Osteocyte (in vitro differentiated cells): Measurements from ENCODE around the gene C1orf56. TPM values are rescaled to one million over a fixed set of nuclear protein-coding genes. Genes with fewer than 3 reads are reported as not detected.

Experiments used
- DNase-seq: peaks from one replicate; pipeline ENCODE4 v3.0.0; 2021; ENCODE audit warnings: mixed read lengths; ENCODE audit not compliant: unreplicated experiment; ENCODE audit errors: extremely low spot score
- H3K27ac Mint-ChIP-seq: one replicate; pipeline ENCODE4 v1.8.0; 2021; ENCODE audit warnings: mild to moderate bottlenecking, mixed read lengths; ENCODE audit not compliant: unreplicated experiment
- H3K27me3 Mint-ChIP-seq: one replicate; pipeline ENCODE4 v1.8.0; 2021; ENCODE audit warnings: mixed read lengths; ENCODE audit not compliant: unreplicated experiment
- H3K36me3 Mint-ChIP-seq: one replicate; pipeline ENCODE4 v1.8.0; 2021; ENCODE audit warnings: mixed read lengths; ENCODE audit not compliant: unreplicated experiment
- H3K4me1 Mint-ChIP-seq: one replicate; pipeline ENCODE4 v1.8.0; 2021; ENCODE audit warnings: mixed read lengths; ENCODE audit not compliant: unreplicated experiment
- H3K4me3 Mint-ChIP-seq: one replicate; pipeline ENCODE4 v1.8.0; 2021; ENCODE audit warnings: mild to moderate bottlenecking, moderate library complexity, mixed read lengths; ENCODE audit not compliant: unreplicated experiment
- H3K9me3 Mint-ChIP-seq: one replicate; pipeline ENCODE4 v1.8.0; 2021; ENCODE audit warnings: mixed read lengths; ENCODE audit not compliant: unreplicated experiment
- total RNA-seq: library from RNA; stranded (reverse); gene quantifications from 2 replicates; pipeline ENCODE4 v1.2.1, GENCODE V29; 2021
- TF ChIP-seq, protein P1 (sequence below): fragments of 200-600 bp; sonication (generic); IDR thresholded peaks from 2 replicates; pipeline ENCODE4 v1.5.0; 2021; ENCODE audit warnings: antibody characterized with exemption, mild to moderate bottlenecking, moderate library complexity

The C1orf56 gene
- total RNA-seq, 1 donor from 2014 or later: 5.2 TPM

DNA sequence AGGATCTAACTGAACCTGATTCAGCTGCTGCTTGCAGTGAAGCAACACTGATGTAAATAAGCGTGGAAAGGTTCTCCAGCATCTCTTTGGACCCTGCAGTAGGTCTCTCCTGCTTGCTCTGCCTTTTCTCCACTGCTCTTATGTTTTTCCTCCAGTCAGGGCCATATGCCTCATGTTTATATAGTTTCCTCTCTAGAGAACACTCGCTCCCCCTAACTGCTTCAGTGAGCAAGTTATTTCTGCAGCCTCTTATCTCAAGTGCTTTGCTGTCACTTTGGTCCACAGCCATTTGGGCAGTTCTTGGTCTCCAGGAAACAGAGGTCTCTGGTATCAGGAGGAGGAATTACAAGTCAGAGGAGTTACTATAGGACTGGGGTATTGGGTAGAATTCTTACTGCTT lies 34.0 kb upstream of the C1orf56 start:
- peaks cover 18% of the 10 kb centered on the region for H3K4me1 Mint-ChIP-seq
- DNase-seq: no peak
- H3K9me3 Mint-ChIP-seq: no peaks in the 10 kb centered on the region
- no peak overlapping the region for H3K4me3 Mint-ChIP-seq
- TF ChIP-seq, protein P1, sequence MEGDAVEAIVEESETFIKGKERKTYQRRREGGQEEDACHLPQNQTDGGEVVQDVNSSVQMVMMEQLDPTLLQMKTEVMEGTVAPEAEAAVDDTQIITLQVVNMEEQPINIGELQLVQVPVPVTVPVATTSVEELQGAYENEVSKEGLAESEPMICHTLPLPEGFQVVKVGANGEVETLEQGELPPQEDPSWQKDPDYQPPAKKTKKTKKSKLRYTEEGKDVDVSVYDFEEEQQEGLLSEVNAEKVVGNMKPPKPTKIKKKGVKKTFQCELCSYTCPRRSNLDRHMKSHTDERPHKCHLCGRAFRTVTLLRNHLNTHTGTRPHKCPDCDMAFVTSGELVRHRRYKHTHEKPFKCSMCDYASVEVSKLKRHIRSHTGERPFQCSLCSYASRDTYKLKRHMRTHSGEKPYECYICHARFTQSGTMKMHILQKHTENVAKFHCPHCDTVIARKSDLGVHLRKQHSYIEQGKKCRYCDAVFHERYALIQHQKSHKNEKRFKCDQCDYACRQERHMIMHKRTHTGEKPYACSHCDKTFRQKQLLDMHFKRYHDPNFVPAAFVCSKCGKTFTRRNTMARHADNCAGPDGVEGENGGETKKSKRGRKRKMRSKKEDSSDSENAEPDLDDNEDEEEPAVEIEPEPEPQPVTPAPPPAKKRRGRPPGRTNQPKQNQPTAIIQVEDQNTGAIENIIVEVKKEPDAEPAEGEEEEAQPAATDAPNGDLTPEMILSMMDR: no peak
- H3K36me3 Mint-ChIP-seq: peaks cover 3% of the 10 kb centered on the region
- no peaks in the 10 kb centered on the region for H3K27me3 Mint-ChIP-seq
- H3K27ac Mint-ChIP-seq: peak overlapping the region; percentile 38

DNA sequence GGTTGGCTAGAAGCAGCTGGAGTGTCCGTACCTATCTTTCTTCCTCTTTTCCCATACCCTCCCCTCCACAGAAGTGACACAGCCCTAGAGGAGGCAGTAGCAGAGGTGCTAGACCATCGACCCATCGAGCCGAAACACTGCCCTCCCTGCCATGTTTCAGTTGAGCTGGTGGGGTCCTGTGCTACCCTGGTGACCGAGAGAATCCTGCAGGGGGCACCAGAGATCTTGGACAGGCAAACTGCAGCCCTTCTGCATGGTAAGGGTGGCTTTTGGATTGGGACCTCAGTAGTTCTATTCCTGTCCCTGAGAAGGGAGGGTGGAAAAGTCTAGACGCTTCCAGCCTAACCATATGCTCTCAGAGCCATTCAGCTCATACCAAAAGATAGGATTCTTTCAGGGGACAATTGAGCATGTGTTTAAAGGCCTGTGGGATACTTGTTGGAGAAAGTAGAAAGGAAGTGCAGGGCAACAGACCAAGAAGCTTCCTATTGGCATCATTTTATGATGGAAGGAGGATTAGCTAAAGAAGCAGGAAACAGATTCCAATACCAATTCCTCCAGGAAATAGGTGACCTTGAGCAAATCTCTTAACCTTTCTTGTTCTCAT lies 22.9 kb upstream of the C1orf56 start:
- H3K36me3 Mint-ChIP-seq: peaks cover 25% of the 10 kb centered on the region
- DNase-seq: peak; percentile 89
- no peak overlapping the region for H3K4me3 Mint-ChIP-seq
- H3K9me3 Mint-ChIP-seq: no peaks in the 10 kb centered on the region
- TF ChIP-seq, protein P1: peak; percentile 70
- no peaks in the 10 kb centered on the region for H3K4me1 Mint-ChIP-seq
- H3K27me3 Mint-ChIP-seq: no peaks in the 10 kb centered on the region
- no peak overlapping the region for H3K27ac Mint-ChIP-seq

DNA sequence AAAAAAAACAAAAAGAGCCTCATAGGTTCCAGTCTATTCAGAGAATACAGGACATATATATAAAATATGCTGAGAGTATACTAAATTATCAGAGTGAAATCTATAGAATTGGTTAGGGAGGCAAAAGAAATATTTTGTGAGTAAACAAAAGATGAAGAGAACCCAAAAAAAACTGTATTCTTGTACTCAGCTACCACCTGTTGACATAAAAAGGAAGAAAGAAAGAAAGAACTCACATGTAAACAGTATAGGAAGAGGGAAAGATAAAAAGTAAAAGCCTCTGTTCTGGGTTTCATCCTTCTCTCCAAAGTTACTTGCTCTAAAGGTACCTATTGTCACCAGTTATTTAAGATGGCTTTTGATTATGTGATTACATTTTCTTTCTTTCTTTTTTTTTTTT lies 21.1 kb upstream of the C1orf56 start:
- Mint-ChIP-seq H3K27me3 (no peaks in the 10 kb centered on the region), H3K4me3 (no peak overlapping the region), H3K9me3 (no peaks in the 10 kb centered on the region), H3K4me1 (no peaks in the 10 kb centered on the region), H3K27ac (no peak overlapping the region), H3K36me3 (peaks cover 33% of the 10 kb centered on the region)
- TF ChIP-seq, protein P1: no peak
- DNase-seq: no peak

DNA sequence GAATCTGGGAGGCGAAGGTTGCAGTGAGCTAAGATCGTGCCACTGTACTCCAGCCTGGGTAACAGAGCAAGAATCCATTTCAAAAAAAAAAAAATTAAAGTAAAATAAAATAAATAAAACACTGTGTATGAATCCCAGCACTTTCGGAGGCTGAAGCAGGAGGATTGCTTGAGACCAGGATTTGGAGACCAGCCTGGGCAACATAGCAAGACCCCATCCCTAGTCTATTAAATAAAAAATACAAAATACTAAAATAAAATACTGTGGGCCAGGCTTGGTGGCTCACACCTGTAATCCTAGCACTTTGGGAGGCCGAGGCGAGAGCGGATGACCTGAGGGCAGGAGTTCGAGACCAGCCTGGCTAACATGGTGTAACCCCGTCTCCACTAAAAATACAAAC lies 15.4 kb upstream of the C1orf56 start:
- Mint-ChIP-seq H3K4me3 (no peak overlapping the region), H3K9me3 (no peaks in the 10 kb centered on the region), H3K27me3 (no peaks in the 10 kb centered on the region), H3K36me3 (peaks cover 42% of the 10 kb centered on the region), H3K4me1 (no peaks in the 10 kb centered on the region), H3K27ac (no peak overlapping the region)
- TF ChIP-seq, protein P1: no peak
- DNase-seq: no peak

DNA sequence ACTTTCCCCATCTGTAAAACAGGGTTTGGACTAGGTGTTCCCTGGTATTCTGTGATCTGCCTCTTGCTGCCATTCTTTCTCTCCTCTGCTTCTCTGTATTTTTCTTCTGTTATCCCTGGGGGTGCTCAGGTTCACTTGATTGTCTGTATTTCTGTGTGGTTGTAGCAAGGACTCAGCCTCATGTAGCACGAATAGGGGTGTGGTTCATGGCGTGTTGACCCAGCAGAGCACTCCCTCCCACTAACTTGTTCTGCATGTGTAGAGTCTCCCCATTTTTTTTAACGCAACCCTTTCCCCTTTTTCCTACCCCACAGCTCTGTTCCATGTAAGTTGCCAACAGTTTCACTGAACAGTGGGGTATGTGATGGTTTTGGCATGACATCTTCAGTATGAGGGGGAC lies 12.4 kb upstream of the C1orf56 start:
- Mint-ChIP-seq H3K9me3 (no peaks in the 10 kb centered on the region), H3K4me1 (no peaks in the 10 kb centered on the region), H3K27me3 (no peaks in the 10 kb centered on the region), H3K27ac (no peak overlapping the region), H3K36me3 (peaks cover 32% of the 10 kb centered on the region), H3K4me3 (no peak overlapping the region)
- TF ChIP-seq, protein P1: no peak
- no peak for DNase-seq
